ENCODE measurements around the gene PAX8.

PAX8 gene

GRCh38 chr2:113182471-113183260, 96.1 kb downstream of the PAX8 start:
- DNase-seq (ENCODE audit: low spot score): no peak

DNA sequence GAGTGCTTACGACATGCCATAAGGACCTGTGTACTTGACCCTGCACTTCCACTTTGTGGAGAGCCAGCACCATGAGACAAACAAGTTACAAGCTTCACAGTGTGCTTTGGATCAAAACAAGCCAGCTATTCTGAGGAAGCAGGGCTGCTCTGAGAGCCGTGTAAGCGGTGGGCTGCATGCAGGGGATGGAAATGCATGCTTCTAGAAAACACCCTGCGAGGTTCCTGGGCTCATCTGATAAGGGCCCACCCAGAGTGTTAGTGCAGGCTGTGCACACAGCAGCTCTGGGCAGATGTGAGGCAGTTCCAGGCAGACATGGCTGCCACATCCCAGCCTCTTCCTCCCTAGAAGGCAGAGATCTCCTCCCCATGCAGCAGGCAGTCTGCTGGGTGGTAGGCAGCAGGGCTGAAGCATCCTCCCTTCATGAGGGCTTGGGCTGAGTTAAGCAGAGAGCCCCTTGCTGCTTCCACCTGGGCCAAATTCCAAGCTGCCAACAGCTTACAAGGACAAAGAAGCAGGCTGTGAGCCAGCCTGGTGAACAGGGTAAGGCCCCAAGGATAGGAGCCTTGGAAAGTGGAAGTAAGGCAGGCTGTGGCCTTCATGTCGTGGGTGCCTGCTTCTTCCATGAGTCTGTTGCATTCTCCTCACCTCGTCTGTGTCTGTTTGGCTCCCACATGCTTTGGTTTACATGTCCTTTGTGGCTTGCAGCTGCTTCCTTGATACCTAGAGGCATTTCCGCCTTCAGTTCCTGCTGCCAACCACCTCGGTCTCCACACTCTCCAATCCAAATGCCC, 97.3 kb downstream of the PAX8 start:
- peak; percentile 83 for DNase-seq (ENCODE audit: low spot score)

DNA sequence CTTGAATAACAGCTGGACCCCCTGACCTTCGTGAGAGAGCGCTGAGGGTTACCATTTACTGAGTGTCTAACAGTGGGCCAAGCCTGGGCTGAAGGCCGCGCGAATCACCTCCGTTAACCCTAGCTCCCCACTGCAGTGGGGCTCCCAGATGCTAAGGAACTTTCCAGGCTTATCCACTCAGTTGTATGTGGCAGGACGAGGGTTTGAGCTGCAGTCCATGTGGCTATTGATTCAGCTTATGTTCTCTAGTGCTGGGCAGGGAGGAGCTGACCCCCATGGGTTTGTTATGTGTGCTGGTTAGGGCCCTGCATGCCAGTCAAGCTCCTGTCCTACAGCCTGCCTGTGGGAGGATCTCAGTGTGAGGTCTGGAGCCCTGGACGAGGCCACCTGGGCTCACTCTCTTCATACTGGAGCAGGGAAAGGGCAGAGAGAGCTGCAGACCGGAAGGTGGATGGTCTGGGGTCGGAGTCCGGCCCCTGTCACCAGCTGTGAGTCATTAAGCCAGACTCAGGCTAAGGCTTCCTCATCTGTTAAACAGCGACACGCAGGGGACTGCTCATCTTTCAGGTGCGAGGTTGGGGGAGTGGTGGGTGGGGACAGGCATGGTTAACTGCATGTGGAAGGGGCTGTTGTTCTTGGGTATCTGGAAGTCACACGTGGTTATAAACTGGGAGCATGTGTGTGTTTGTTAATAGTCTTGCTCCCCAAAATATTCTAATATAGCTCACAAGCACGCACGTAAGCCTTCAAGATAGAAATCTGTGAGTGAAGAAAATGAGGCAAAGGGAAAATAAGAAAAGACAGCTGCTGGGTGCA, 98.4 kb downstream of the PAX8 start:
- no peak for DNase-seq (ENCODE audit: low spot score)

DNA sequence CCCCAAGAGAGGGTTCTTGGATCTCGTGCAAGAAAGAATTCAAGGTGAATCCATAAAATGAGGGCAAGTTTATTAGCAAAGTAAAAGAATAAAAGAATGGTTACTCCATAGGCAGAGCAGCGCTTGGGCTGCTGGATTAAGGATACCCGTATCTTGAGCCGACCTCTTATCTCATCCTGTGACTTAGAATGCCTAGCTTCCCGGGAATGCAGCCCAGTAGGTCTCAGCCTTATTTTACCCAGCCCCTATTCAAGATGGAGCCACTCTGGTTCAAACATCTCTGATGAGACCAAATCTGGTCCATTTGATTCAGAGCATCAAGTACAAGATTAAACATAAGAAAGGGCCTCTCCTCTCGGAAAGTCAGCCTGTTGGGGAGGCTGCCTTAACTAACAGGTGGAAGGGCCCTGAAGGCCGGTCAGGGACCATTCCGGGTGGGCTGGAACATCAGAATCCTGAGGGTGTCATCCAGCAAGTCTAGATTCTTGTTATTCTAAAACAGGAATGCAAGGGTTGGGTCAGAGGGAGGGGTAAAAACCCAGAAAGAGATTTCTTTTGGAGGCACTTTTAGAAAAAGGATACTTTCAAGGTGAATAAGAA, 99.2 kb downstream of the PAX8 start:
- no peak for DNase-seq (ENCODE audit: low spot score)

GRCh38 chr2:113178891-113179290, 99.8 kb downstream of the PAX8 start:
- no peak for DNase-seq (ENCODE audit: low spot score)

DNA sequence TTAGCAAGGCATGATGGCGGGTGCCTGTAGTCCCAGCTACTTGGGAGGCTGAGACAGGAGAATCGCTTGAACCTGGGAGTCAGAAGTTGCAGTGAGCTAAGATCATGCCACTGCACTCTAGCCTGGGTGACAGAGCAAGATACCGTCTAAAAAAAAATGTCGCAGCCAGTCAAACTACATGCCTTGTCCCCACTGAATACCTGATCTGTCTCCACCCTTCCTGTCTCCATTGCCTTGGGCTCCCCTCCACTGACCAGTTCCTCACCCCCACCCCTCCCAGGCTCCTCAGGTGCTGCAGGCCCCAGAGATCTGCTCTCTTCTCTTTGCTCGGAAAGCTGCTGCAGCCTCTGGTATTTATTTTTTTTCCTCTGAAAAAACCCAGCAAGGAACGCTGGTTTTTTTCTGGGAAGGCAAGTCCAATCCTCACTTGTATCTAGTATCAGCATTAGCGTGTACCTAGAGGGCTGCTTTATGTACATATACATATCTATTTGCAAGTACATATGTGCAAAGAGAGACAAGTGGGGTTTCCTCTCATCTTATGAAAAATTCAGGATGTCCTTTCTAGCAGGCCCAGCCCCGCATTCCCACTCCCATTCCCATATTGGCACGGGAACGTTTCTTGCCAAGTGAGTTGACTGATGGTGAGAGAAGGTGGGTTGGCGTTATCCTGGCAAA, 100.5 kb downstream of the PAX8 start:
- no peak for DNase-seq (ENCODE audit: low spot score)

GRCh38 chr2:113176696-113177355, 101.9 kb downstream of the PAX8 start:
- no peak for DNase-seq (ENCODE audit: low spot score)

- no peak for DNase-seq (ENCODE audit: low spot score)
Measured at GRCh38 chr2:113175736-113176695, 102.7 kb downstream of the PAX8 start.

DNA sequence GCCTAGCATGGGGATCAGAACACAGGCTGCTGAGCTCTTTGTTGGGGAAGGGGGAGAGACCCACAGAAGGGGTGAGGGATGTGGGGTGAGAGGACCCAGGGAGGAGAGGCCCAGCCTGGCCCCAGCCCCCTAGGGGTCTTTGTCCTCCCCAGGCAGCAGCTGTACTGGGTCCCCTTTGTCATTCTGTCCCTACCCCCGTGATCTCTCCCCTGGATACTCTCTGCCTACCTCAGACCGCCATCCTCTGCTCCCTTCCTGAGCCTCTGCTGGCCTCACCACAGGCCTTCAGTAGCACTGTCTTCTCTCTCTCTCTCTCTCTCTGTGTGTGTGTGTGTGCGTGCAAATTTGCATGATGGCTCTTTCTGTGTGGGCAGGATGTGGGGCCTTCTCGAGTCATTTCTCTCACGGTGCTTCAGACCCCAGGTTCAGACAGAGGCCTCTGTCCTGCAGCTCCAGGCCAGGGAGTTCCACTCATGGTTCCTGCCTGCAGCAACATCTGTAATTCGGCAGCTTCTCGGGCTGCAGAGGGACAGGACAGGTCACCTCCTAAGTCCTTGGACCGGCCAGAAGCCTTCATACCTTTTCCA, 103.6 kb downstream of the PAX8 start:
- no peak for DNase-seq (ENCODE audit: low spot score)

- DNase-seq (ENCODE audit: low spot score): no peak
Measured at GRCh38 chr2:113174376-113174750, 104.4 kb downstream of the PAX8 start.

- peak; percentile 58 for DNase-seq (ENCODE audit: low spot score)
Measured at GRCh38 chr2:113173542-113174375, 105.0 kb downstream of the PAX8 start, which contains the start of gene PSD4. PSD4 (plus strand) TSS chr2:113173971; CDS start chr2:113182457, 8,486 bp downstream.

DNA sequence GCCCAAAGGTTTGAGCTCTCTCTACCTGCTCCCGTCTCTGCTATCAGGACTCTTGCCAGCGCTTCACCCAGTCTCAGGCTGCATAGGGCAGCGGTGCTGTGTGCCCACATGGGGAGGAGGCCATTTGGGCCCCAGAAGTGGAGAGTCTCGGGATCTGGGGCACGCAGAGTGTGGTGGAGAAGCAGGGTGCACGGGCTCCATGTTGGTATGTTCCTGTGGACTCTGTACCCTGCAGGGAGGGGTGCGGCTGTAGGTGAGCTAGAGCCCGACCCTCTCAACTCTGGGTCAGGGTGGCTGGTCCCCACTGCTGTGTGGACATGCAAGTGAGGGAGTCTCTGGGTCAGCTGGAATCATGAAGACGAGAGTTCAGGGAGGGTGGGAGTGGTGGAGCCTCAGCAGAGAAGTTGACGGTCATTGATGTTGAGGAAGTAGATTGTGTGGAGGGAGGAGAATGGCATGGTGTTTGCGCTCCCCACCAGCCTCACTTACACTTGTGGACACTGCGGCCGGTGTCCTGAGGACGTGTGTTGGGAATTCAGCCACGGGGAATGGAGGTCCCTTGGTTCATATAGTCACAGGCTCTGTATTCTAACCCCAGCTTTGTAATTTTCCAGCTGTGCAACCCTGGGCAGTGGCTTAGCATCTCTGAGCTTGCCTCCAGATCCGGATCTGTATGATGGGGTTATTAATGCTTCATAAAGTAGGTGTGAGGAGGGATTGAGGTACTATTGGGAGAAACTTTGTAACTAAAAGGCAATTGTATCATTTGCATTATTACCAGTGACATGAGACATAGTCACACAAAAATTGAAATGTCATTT, 105.8 kb downstream of the PAX8 start:
- DNase-seq (ENCODE audit: low spot score): no peak

DNA sequence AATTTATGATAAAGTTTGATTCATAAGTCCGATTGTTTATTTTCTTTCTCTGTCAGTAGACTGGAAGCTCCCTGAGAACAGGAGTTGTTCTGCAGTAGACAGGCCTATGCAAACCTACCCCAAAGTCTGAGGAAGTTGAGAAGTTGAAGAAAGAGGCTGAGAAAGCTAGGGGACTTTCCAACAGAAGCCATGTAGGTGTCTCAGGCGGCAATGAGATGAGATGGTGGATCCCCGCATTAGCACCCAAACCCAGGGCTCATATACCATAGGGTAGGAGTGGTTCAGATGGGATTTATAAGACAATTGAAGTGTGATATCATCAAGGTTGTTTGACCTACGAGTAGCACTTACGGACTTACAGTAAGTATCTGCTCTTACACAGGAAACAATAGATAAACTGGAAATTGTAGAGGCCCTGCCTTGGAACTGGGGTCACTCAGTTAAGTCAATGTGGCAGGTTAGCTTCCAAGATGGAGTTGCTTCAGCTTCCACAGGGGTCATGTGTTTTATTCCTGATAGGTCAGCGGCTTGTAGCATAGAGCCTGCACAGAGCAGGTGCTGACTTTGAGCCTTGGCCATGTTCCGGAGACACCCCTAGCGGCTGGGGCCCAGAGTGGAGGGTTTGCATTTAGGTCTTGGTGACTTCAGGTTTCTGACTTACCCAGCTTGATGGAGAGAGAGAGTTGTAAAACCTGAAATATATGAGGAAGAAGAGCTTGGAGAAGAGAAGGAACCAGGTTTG, 107.2 kb downstream of the PAX8 start:
- DNase-seq (ENCODE audit: low spot score): no peak

- no peak for DNase-seq (ENCODE audit: low spot score)
Measured at GRCh38 chr2:113169586-113169985, 109.1 kb downstream of the PAX8 start.

DNA sequence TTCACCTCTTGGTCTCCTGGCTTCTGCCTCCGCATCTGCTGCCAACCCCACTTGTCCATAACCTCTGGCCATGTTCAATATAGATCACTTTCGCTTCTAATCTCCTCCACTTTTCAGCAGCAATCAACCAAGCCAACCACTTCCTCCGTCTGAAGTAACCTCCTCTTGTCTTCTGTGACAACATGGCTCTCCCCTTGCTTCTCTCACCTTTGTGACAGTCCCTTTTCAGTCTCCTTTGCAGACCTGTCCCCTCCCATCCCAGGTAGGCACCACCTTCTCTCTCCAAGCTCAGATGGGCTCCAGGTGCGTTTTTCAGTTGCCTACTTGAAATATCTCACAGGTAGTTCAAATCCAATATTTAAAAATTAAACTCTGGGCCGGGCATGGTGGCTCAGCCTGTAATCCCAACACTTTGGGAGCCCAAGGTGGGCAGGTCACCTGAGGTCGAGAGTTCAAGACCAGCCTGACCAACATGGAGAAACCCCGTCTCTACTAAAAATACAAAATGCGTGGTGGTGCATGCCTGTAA, 109.7 kb downstream of the PAX8 start:
- DNase-seq (ENCODE audit: low spot score): no peak

DNA sequence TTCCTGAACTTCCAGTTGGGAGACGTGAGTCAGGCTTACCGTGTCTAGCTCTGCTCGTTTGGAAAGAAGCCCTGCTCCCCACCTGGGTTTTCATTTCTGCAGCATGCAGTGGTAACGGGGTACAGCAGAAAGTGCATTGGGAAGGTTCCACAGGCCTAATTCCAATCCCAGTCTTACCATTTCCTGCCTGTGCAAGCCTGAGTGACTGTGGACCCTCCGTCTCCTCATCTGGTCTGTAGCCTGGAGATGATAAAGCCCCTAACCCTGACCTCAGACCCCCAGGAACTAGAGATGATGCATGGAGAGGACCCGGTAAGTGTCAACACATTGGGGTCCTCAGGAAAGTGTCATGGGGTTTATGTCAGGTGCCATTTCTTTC, 110.8 kb downstream of the PAX8 start:
- no peak for DNase-seq (ENCODE audit: low spot score)

Measured in hematopoietic multipotent progenitor cell treated with erythropoietin and hydrocortisone succinate and interleukin-3 and kit ligand, for 15 days (in vitro differentiated cells).